WTC11 (cell line): ENCODE data around the gene ZNF519.

ENCODE experiments used
- CREM ChIP-seq: sonication (generic); formaldehyde crosslinking; IDR thresholded peaks from 2 replicates; pipeline ENCODE4 v1.8.1; 2022; ENCODE audit warnings: mild to moderate bottlenecking, missing genetic modification reagents, moderate library complexity
- ELF4 ChIP-seq: sonication (generic); formaldehyde crosslinking; IDR thresholded peaks from 2 replicates; pipeline ENCODE4 v1.8.1; 2022; ENCODE audit warnings: low read depth, mild to moderate bottlenecking, moderate library complexity, missing genetic modification reagents
- ESRRA ChIP-seq: sonication (generic); formaldehyde crosslinking; IDR thresholded peaks from 2 replicates; pipeline ENCODE4 v1.8.1; 2022; ENCODE audit warnings: mild to moderate bottlenecking, missing genetic modification reagents, borderline replicate concordance
- NFATC4 ChIP-seq: fragments of 250-450 bp; sonication (Bioruptor Pico); IDR thresholded peaks from 2 replicates; pipeline ENCODE4 v1.9.0; 2021; ENCODE audit warnings: mild to moderate bottlenecking
- NFYB ChIP-seq: sonication (generic); formaldehyde crosslinking; conservative IDR thresholded peaks from 2 replicates; pipeline ENCODE4 v1.8.0; 2022; ENCODE audit warnings: low read depth, missing genetic modification reagents
- NR1H2 ChIP-seq: sonication (generic); formaldehyde crosslinking; IDR thresholded peaks from 2 replicates; pipeline ENCODE4 v1.9.0; 2021; ENCODE audit warnings: mild to moderate bottlenecking, moderate library complexity, missing genetic modification reagents
- RELA ChIP-seq: sonication (generic); formaldehyde crosslinking; IDR thresholded peaks from 2 replicates; pipeline ENCODE4 v1.8.1; 2022; ENCODE audit warnings: missing genetic modification reagents, mild to moderate bottlenecking, borderline replicate concordance
- SP1 ChIP-seq: sonication (generic); formaldehyde crosslinking; conservative IDR thresholded peaks from 2 replicates; pipeline ENCODE4 v1.8.1; 2022; ENCODE audit warnings: missing genetic modification reagents
- TEAD1 ChIP-seq: sonication (generic); formaldehyde crosslinking; IDR thresholded peaks from 2 replicates; pipeline ENCODE4 v1.8.0; 2022; ENCODE audit warnings: mild to moderate bottlenecking, missing genetic modification reagents
- TF ChIP-seq, protein P1 (sequence below): fragments of 200-600 bp; IDR thresholded peaks from 2 replicates; pipeline ENCODE4 v1.8.0; 2022; ENCODE audit warnings: antibody characterized with exemption
- TF ChIP-seq, protein P2 (sequence below): sonication (generic); formaldehyde crosslinking; IDR thresholded peaks from 2 replicates; pipeline ENCODE4 v1.8.1; 2022; ENCODE audit warnings: low read depth, mild to moderate bottlenecking, moderate library complexity, missing genetic modification reagents, borderline replicate concordance

DNA sequence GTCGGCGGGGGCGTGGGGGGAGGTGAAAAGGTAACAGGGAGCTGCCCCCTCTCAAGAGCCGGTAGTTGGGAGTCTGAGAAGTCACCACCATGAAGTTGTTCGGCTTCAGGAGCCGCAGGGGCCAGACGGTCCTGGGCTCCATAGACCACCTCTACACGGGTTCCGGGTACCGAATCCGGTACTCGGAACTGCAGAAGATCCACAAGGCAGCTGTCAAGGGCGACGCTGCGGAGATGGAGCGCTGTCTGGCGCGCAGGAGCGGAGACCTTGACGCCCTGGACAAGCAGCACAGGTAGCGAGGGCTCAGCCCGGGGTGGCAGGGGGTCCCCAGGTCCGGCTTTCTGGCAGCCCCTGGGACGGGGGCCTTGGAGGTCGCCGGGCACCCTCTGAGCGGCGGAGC, 47.1 kb upstream of the ZNF519 start:
- TF ChIP-seq NR1H2 (no peak), NFATC4 (CRISPR knock-in tag) (no peak), RELA (CRISPR knock-in tag) (no peak), ELF4 (CRISPR knock-in tag) (no peak), CREM (no peak), SP1 (no peak), NFYB (CRISPR knock-in tag) (no peak), ESRRA (CRISPR knock-in tag) (no peak), TEAD1 (CRISPR knock-in tag) (no peak)
- TF ChIP-seq, protein P1, sequence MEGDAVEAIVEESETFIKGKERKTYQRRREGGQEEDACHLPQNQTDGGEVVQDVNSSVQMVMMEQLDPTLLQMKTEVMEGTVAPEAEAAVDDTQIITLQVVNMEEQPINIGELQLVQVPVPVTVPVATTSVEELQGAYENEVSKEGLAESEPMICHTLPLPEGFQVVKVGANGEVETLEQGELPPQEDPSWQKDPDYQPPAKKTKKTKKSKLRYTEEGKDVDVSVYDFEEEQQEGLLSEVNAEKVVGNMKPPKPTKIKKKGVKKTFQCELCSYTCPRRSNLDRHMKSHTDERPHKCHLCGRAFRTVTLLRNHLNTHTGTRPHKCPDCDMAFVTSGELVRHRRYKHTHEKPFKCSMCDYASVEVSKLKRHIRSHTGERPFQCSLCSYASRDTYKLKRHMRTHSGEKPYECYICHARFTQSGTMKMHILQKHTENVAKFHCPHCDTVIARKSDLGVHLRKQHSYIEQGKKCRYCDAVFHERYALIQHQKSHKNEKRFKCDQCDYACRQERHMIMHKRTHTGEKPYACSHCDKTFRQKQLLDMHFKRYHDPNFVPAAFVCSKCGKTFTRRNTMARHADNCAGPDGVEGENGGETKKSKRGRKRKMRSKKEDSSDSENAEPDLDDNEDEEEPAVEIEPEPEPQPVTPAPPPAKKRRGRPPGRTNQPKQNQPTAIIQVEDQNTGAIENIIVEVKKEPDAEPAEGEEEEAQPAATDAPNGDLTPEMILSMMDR, result no peak
- TF ChIP-seq, protein P2, sequence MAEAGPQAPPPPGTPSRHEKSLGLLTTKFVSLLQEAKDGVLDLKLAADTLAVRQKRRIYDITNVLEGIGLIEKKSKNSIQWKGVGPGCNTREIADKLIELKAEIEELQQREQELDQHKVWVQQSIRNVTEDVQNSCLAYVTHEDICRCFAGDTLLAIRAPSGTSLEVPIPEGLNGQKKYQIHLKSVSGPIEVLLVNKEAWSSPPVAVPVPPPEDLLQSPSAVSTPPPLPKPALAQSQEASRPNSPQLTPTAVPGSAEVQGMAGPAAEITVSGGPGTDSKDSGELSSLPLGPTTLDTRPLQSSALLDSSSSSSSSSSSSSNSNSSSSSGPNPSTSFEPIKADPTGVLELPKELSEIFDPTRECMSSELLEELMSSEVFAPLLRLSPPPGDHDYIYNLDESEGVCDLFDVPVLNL (CRISPR knock-in tag), result no peak
